Stimulated activated CD8-positive, alpha-beta memory T cell treated with anti-CD3 and anti-CD28 coated beads, Interleukin-12 subunit alpha, Interleukin-12 subunit beta, amount 100 ng/mL, for 24 hours (primary cell): ENCODE results near the gene IRF1.

Source experiments
- DNase-seq: peaks from one replicate; pipeline ENCODE4 v3.0.0-alpha.2; 2020; ENCODE audit errors: extremely low read depth

IRF1 gene

GRCh38 chr5:132474881-132475496 is 15.6 kb downstream of the IRF1 start:
- no peak for DNase-seq

- DNase-seq = no peak
These were observed 16.3 kb downstream of the IRF1 start for GRCh38 chr5:132474131-132474723.

- DNase-seq = no peak
These were observed 16.9 kb downstream of the IRF1 start for GRCh38 chr5:132473668-132474067.

- DNase-seq = peak; percentile 40
These were observed 17.5 kb downstream of the IRF1 start for GRCh38 chr5:132473019-132473531.

- DNase-seq = no peak
These were observed 18.1 kb downstream of the IRF1 start for GRCh38 chr5:132472431-132472830.

- DNase-seq = no peak
These were observed 18.6 kb downstream of the IRF1 start for GRCh38 chr5:132471944-132472343.

GRCh38 chr5:132471151-132471907 is 19.2 kb downstream of the IRF1 start:
- DNase-seq = no peak

GRCh38 chr5:132470596-132470995 is 20.0 kb downstream of the IRF1 start:
- no peak for DNase-seq

GRCh38 chr5:132470010-132470392 is 20.6 kb downstream of the IRF1 start:
- no peak for DNase-seq

GRCh38 chr5:132469380-132470009 is 21.1 kb downstream of the IRF1 start:
- no peak for DNase-seq

GRCh38 chr5:132468656-132469379 is 21.8 kb downstream of the IRF1 start:
- no peak for DNase-seq

GRCh38 chr5:132467287-132467984 is 23.1 kb downstream of the IRF1 start:
- no peak for DNase-seq

GRCh38 chr5:132466433-132467286 is 23.9 kb downstream of the IRF1 start:
- DNase-seq = no peak

- no peak for DNase-seq
These were observed 25.4 kb downstream of the IRF1 start for GRCh38 chr5:132465059-132465707.

GRCh38 chr5:132464156-132464939 is 26.2 kb downstream of the IRF1 start:
- no peak for DNase-seq

- DNase-seq = no peak
These were observed 26.8 kb downstream of the IRF1 start for GRCh38 chr5:132463811-132464155.

GRCh38 chr5:132462856-132463745 is 27.5 kb downstream of the IRF1 start:
- no peak for DNase-seq

- no peak for DNase-seq
These were observed 28.2 kb downstream of the IRF1 start for GRCh38 chr5:132462333-132462732.
